ENCODE results near the gene HIRA.

The HIRA gene

GRCh38 chr22:19287076-19287707, 144.3 kb downstream of the HIRA start:
- peak; percentile 87 for DNase-seq (ENCODE audit: low spot score)
- peak; percentile 90 for FAIRE-seq

GRCh38 chr22:19285831-19286230, 145.7 kb downstream of the HIRA start:
- no peak for DNase-seq (ENCODE audit: low spot score)
- FAIRE-seq, result no peak

Data from urothelium cell line (cell line).